Fibroblast of villous mesenchyme (primary cell): ENCODE results near the gene FAM124A. TPM values are rescaled to one million over a fixed set of nuclear protein-coding genes. Genes with fewer than 3 reads are reported as not detected.

Experiments used
- DNase-seq: peaks from one replicate; pipeline ENCODE4 v3.0.0-alpha.2; 2010; ENCODE audit warnings: low read depth
- H3K4me3 ChIP-seq: 2 replicates; pipeline ENCODE4 v1.5.1; 2011; ENCODE audit warnings: low read depth, mild to moderate bottlenecking, low read length
- small RNA-seq: library from RNA; depleted of rRNA; stranded (forward); fragments of <200 nt; gene quantifications from one replicate; pipeline ENCODE3, GENCODE V24; 2012
- total RNA-seq: library from RNA; depleted of rRNA; stranded (reverse); fragments of >200 nt; gene quantifications from 2 replicates; pipeline ENCODE4 v1.2.3, GENCODE V29; 2012
- TF ChIP-seq, protein P1 (sequence below): IDR thresholded peaks from 2 replicates; pipeline ENCODE4 v1.5.1; 2012; ENCODE audit warnings: low read depth, mild to moderate bottlenecking, low read length; ENCODE audit not compliant: insufficient read depth

Gene FAM124A
- total RNA-seq, 1 donor: 25.0 TPM

DNA sequence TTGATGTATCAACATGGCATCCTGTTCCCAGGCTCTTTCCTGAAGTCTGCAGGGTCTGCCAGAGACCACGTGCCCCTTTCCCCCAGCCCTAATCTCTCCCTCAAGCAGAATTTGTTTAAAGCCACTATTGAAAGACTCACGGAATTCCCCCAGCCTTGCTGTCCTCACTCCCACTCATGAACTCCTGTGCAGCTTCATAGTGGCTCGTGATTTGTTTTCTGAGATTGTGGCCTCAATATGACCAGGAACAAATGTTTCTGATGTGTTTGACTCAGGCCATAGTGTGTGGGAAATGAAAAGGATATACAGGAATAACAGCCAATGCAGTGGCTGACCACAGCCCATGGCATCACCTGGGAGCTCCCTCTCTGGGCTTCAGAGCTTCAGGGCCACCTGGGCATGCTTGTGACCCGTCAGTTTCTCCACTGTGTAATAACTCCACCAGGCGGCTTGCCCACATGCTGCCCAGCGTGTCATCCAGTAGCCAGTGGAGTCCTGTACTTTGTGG is 109.2 kb downstream of the FAM124A start:
- TF ChIP-seq, protein P1, sequence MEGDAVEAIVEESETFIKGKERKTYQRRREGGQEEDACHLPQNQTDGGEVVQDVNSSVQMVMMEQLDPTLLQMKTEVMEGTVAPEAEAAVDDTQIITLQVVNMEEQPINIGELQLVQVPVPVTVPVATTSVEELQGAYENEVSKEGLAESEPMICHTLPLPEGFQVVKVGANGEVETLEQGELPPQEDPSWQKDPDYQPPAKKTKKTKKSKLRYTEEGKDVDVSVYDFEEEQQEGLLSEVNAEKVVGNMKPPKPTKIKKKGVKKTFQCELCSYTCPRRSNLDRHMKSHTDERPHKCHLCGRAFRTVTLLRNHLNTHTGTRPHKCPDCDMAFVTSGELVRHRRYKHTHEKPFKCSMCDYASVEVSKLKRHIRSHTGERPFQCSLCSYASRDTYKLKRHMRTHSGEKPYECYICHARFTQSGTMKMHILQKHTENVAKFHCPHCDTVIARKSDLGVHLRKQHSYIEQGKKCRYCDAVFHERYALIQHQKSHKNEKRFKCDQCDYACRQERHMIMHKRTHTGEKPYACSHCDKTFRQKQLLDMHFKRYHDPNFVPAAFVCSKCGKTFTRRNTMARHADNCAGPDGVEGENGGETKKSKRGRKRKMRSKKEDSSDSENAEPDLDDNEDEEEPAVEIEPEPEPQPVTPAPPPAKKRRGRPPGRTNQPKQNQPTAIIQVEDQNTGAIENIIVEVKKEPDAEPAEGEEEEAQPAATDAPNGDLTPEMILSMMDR: no peak
- no peak overlapping the region for H3K4me3 ChIP-seq
- peak; percentile 24 for DNase-seq

DNA sequence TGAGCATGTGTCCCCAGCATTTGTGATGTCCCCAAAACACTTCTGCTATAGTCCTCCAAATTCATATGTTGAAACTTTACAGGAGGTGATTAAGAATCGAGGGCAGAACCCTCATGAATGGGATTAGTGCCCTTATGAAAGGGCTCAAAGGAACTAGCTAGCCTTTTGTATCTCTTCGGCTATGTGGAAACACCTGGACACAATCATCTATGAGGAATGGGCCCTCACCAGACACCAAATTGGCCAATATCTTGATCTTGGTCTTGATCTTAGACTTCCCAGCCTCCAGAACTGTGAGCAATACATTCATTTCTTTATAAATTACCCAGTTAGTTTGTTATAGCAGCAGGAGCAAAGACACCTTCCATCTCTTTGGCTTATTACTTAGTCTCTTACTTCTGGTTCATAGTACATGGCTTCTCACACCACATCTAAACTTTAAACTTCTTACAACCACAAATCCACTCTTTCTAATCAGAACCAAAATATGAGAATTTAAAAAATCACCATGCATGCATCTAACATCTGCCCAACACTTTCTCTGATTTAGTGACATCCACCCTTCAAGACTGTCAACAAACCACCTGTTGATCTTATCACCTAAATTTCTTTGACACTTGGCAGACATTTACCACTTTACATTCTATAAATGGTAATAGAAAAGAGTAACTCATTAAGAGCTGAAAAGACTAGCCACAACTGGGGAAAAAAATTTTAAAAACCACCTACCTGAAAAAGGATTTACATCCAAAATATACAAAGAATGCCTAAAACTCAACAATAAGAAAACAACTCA is 110.6 kb downstream of the FAM124A start:
- TF ChIP-seq, protein P1: no peak
- no peak overlapping the region for H3K4me3 ChIP-seq
- no peak for DNase-seq

DNA sequence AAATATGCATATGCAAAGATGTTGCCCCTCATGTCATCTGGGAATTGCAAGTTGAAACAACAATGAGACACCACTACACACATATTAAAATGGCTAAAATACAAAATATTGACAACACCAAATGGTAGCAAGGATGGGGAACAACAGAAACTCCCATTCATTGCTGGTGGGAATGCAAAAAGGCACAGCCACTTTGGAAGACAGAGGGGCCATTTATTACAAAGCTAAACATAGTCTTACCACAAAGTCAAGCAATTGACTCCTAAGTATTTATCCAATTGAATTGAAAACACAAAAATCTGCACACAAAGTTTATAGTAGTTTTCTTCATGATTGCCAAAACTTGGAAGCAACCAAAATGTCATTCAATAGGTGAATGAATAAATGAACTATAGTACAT is 111.2 kb downstream of the FAM124A start:
- no peak for DNase-seq
- H3K4me3 ChIP-seq: no peak overlapping the region
- TF ChIP-seq, protein P1: no peak

GRCh38 chr13:51333826-51334225 is 111.6 kb downstream of the FAM124A start:
- no peak overlapping the region for H3K4me3 ChIP-seq
- no peak for DNase-seq
- TF ChIP-seq, protein P1: no peak

Small RNAs within 50 kb of the gene (small RNA-seq; reads per million reads assigned to genes)
- gene PRELID3BP2: not detected

Other genes with a start within 250 kb of the FAM124A start
- not detected in 2 replicates for gene C13orf42, start 111.1 kb upstream of the FAM124A start, total RNA-seq
- not detected in 2 replicates for gene SERPINE3, start 117.3 kb downstream of the FAM124A start, total RNA-seq
- gene INTS6, start 230.6 kb downstream of the FAM124A start, total RNA-seq: 48.0 and 69.1 TPM in 2 replicates